Osteoblast (primary cell): Measurements from ENCODE around the gene LIAS. TPM values are rescaled to one million over a fixed set of nuclear protein-coding genes. Genes with fewer than 3 reads are reported as not detected.
"Not testable (repeated sequence)": the region's sequence is repeated elsewhere in the genome, so short reads cannot be mapped to it uniquely, and the experiment has no call there.

Experiments used
- DNase-seq: peaks from one replicate; pipeline ENCODE4 v3.0.0; 2011; ENCODE audit warnings: low spot score, mixed read lengths; ENCODE audit not compliant: insufficient read length; ENCODE audit errors: missing footprints
- H2AFZ ChIP-seq: 2 replicates; pipeline ENCODE4 v1.6.0; 2011; ENCODE audit warnings: mild to moderate bottlenecking, low read length
- H3K27ac ChIP-seq: 2 replicates; pipeline ENCODE4 v1.5.1; 2011; ENCODE audit warnings: mild to moderate bottlenecking, low read depth, low read length, moderate library complexity
- H3K27me3 ChIP-seq: 2 replicates; pipeline ENCODE4 v1.6.0; 2012; ENCODE audit warnings: mild to moderate bottlenecking, control low read depth, inconsistent platforms, low read length, moderate library complexity; ENCODE audit not compliant: insufficient read depth
- H3K36me3 ChIP-seq: 2 replicates; pipeline ENCODE4 v1.5.1; 2011; ENCODE audit warnings: mild to moderate bottlenecking, low read length, control low read depth, moderate library complexity; ENCODE audit not compliant: insufficient read depth
- H3K4me1 ChIP-seq: 2 replicates; pipeline ENCODE4 v1.5.1; 2011; ENCODE audit warnings: mild to moderate bottlenecking, low read length, control low read depth, moderate library complexity; ENCODE audit not compliant: insufficient read depth
- H3K4me2 ChIP-seq: 2 replicates; pipeline ENCODE4 v1.6.0; 2011; ENCODE audit warnings: mild to moderate bottlenecking, low read length; ENCODE audit not compliant: insufficient read depth
- H3K4me3 ChIP-seq: fragments of 200-600 bp; sonication (generic); 3 replicates; pipeline ENCODE4 v1.5.1; 2012; ENCODE audit warnings: mild to moderate bottlenecking, low read length, inconsistent platforms; ENCODE audit not compliant: insufficient read depth
- H3K79me2 ChIP-seq: 2 replicates; pipeline ENCODE4 v1.6.0; 2012; ENCODE audit warnings: mild to moderate bottlenecking, low read length, control low read depth, inconsistent platforms; ENCODE audit not compliant: insufficient read depth
- H3K9me3 ChIP-seq: 2 replicates; pipeline ENCODE4 v1.5.1; 2011; ENCODE audit warnings: low read depth, low read length, control low read depth
- H4K20me1 ChIP-seq: 2 replicates; pipeline ENCODE4 v1.6.0; 2012; ENCODE audit warnings: mild to moderate bottlenecking, low read length, control low read depth; ENCODE audit not compliant: insufficient read depth
- CTCF ChIP-seq: IDR thresholded peaks from 2 replicates; pipeline ENCODE4 v1.5.1; 2011; ENCODE audit warnings: mild to moderate bottlenecking, low read depth, low read length, moderate library complexity; ENCODE audit errors: extremely low read depth
- total RNA-seq: library from RNA; depleted of rRNA; stranded (reverse); fragments of >200 nt; gene quantifications from 2 replicates; pipeline ENCODE4 v1.2.3, GENCODE V29; 2012

Gene LIAS
- total RNA-seq, 1 donor, result 8.7 TPM

- Histone ChIP-seq H4K20me1 (no peaks in the 10 kb centered on the region), H2AFZ (no peak overlapping the region), H3K27ac (peak overlapping the region; percentile 100), H3K36me3 (peaks cover 79% of the 10 kb centered on the region), H3K4me2 (peak overlapping the region; percentile 71), H3K27me3 (no peaks in the 10 kb centered on the region), H3K4me1 (peaks cover 29% of the 10 kb centered on the region), H3K9me3 (no peaks in the 10 kb centered on the region), H3K4me3 (no peak overlapping the region), H3K79me2 (peaks cover 5% of the 10 kb centered on the region)
- TF ChIP-seq CTCF, result no peak
- peak; percentile 88 for DNase-seq
Measured at GRCh38 chr4:39502019-39502663, 43.3 kb downstream of the LIAS start.

GRCh38 chr4:39502664-39503035, 43.8 kb downstream of the LIAS start:
- not testable (repeated sequence) for H3K27me3 ChIP-seq, DNase-seq, H3K9me3 ChIP-seq, H3K4me3 ChIP-seq, H2AFZ ChIP-seq, H4K20me1 ChIP-seq, H3K79me2 ChIP-seq
- peaks cover 29% of the 10 kb centered on the region for H3K4me1 ChIP-seq
- H3K27ac ChIP-seq, result peak overlapping the region; percentile 100
- H3K36me3 ChIP-seq, result peaks cover 83% of the 10 kb centered on the region
- H3K4me2 ChIP-seq, result peak overlapping the region; percentile 66

- Histone ChIP-seq H3K27me3 (no peaks in the 10 kb centered on the region), H2AFZ (no peak overlapping the region), H4K20me1 (no peaks in the 10 kb centered on the region), H3K4me1 (peaks cover 24% of the 10 kb centered on the region), H3K9me3 (no peaks in the 10 kb centered on the region), H3K27ac (peak overlapping the region; percentile 46), H3K4me2 (no peak overlapping the region), H3K79me2 (peaks cover 13% of the 10 kb centered on the region), H3K36me3 (peaks cover 82% of the 10 kb centered on the region), H3K4me3 (no peak overlapping the region)
- DNase-seq, result no peak
- no peak for TF ChIP-seq CTCF
Measured at GRCh38 chr4:39504538-39504937, 45.7 kb downstream of the LIAS start.

- H2AFZ ChIP-seq, result no peak overlapping the region
- H3K4me3 ChIP-seq, result no peak overlapping the region
- peaks cover 17% of the 10 kb centered on the region for H3K79me2 ChIP-seq
- no peak for DNase-seq
- peaks cover 81% of the 10 kb centered on the region for H3K36me3 ChIP-seq
- no peak overlapping the region for H3K4me2 ChIP-seq
- peaks cover 24% of the 10 kb centered on the region for H3K4me1 ChIP-seq
- peak overlapping the region; percentile 46 for H3K27ac ChIP-seq
- no peaks in the 10 kb centered on the region for H3K9me3 ChIP-seq
- no peak for TF ChIP-seq CTCF
- no peaks in the 10 kb centered on the region for H4K20me1 ChIP-seq
- H3K27me3 ChIP-seq, result no peaks in the 10 kb centered on the region
Measured at GRCh38 chr4:39505581-39505980, 46.7 kb downstream of the LIAS start.
